NCI-H526 (cell line): Measurements from ENCODE around the gene ZBTB1.
A peak's percentile ranks its signal among the peaks of the same experiment; 100 is the strongest.
"Not testable (repeated sequence)": the region's sequence is repeated elsewhere in the genome, so short reads cannot be mapped to it uniquely, and the experiment has no call there.

ENCODE experiments used
- DNase-seq, 2 experiments: peaks; one replicate each; lab custom pipeline; 2025; lab: John Stamatoyannopoulos, UW

ZBTB1 gene

DNA sequence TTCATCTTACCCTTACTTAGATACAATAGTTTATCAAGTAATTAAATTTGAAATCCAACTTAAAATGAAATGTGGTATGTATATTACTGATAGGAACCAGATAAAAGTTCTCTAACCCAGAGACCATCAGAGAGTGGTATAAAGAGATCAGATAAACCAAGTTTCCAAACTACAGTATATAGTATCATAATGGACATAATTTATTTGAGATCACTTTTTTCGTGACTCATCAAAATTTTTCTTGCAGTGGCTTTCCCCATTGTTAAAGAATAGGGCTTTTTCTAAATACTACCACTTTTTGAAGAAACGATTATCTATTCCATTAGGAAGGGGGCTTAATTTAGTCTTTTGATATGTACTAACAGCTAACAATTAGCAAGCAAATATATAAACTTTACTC is 20.8 kb downstream of the ZBTB1 start:
- no peak for DNase-seq

- no peak for DNase-seq
Observed at GRCh38 chr14:64531567-64531966, 27.0 kb downstream of the ZBTB1 start.

GRCh38 chr14:64536488-64537245 is 32.1 kb downstream of the ZBTB1 start:
- DNase-seq = no peak

DNA sequence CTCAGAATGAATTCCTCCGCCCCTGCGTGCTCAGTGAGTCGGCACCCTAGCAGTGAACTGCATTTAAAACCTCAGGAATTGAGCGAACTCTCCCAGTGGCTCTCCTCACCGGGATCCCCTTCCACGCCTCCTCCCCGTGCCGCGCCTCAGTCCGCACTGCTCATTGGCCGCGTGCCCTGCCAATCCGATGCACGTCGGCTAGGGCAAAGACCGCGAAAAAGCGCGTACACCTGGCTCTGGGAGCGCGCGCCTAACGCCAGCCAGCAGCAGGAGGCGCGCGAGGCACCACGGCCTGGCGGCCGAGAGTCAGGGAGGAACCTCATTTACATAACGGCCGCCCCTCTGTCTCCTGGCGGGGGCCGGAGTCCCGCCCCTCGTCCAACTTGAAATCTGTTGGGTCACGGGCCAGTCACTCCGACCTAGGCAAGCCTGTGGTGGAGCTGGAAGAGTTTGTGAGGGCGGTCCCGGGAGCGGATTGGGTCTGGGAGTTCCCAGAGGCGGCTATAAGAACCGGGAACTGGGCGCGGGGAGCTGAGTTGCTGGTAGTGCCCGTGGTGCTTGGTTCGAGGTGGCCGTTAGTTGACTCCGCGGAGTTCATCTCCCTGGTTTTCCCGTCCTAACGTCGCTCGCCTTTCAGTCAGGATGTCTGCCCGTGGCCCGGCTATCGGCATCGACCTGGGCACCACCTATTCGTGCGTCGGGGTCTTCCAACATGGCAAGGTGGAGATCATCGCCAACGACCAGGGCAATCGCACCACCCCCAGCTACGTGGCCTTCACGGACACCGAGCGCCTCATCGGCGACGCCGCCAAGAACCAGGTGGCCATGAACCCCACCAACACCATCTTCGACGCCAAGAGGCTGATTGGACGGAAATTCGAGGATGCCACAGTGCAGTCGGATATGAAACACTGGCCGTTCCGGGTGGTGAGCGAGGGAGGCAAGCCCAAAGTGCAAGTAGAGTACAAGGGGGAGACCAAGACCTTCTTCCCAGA is 35.9 kb downstream of the ZBTB1 start, which contains the start of gene HSPA2:
Gene HSPA2, plus strand, starts transcription at position 534 of the 995 bp plus-strand sequence. Its CDS starts 109 bp downstream, at position 643.
- peak; percentile 90 to 97 for DNase-seq

GRCh38 chr14:64541261-64541971 is 36.8 kb downstream of the ZBTB1 start:
- peak in 1 of 2 experiments; percentile 2 for DNase-seq

DNA sequence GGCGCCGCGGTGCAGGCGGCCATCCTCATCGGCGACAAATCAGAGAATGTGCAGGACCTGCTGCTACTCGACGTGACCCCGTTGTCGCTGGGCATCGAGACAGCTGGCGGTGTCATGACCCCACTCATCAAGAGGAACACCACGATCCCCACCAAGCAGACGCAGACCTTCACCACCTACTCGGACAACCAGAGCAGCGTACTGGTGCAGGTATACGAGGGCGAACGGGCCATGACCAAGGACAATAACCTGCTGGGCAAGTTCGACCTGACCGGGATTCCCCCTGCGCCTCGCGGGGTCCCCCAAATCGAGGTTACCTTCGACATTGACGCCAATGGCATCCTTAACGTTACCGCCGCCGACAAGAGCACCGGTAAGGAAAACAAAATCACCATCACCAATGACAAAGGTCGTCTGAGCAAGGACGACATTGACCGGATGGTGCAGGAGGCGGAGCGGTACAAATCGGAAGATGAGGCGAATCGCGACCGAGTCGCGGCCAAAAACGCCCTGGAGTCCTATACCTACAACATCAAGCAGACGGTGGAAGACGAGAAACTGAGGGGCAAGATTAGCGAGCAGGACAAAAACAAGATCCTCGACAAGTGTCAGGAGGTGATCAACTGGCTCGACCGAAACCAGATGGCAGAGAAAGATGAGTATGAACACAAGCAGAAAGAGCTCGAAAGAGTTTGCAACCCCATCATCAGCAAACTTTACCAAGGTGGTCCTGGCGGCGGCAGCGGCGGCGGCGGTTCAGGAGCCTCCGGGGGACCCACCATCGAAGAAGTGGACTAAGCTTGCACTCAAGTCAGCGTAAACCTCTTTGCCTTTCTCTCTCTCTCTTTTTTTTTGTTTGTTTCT is 37.6 kb downstream of the ZBTB1 start:
- no peak for DNase-seq

DNA sequence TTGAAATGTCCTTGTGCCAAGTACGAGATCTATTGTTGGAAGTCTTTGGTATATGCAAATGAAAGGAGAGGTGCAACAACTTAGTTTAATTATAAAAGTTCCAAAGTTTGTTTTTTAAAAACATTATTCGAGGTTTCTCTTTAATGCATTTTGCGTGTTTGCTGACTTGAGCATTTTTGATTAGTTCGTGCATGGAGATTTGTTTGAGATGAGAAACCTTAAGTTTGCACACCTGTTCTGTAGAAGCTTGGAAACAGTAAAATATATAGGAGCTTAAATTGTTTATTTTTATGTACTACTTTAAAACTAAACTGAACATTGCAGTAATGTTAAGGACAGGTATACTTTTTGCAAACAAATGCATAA is 38.2 kb downstream of the ZBTB1 start:
- no peak for DNase-seq

- peak in 1 of 2 experiments; percentile 1 for DNase-seq
Observed at GRCh38 chr14:64544607-64545312, 40.2 kb downstream of the ZBTB1 start.

GRCh38 chr14:64549016-64549415 is 44.4 kb downstream of the ZBTB1 start:
- DNase-seq = peak in 1 of 2 experiments; percentile 5

DNA sequence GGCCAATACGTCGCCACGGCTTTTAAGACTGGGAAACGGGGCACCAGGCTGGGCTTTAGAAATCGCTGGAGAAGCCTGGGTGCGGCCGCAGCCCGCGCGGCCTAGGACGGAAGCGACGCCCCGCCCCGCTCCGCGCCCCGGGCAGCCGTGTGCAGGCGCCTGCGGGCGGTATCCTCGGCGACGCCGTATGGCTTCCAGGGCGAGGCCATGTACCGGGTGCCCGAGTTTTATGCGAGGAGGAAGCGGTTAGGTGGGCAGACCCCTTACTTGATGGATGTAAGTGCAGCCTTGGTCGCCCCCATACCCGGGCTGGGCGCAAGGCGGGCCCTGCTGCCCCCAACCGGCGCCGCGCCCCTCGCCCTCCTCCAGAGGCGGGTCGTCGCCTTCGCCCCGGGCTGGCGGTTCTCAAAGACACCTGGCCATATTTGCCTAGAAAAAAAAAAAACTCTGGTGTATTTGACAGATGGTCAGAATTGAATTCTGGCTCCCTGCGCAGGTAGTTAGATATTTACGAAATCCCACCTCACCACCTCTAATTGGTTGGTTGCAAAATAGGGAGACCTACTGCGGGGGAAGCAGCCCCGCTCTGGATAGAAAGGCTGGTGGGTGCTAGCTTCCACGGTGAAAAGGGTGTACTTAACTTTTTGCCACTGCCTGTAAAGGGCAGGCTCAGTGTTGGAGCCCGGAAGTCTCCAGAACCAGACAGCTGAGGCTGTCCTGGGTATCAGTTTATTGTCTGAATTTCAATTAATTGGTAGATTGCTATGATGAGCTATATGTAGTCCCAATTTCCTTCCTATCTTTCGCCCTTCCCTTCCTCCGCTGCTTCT is 45.4 kb downstream of the ZBTB1 start, which contains the start of gene PPP1R36:
Gene PPP1R36, plus strand, starts transcription at position 171 of the 830 bp plus-strand sequence. Its CDS starts 37 bp downstream, at position 208.
- DNase-seq = peak; percentile 56 to 87

DNA sequence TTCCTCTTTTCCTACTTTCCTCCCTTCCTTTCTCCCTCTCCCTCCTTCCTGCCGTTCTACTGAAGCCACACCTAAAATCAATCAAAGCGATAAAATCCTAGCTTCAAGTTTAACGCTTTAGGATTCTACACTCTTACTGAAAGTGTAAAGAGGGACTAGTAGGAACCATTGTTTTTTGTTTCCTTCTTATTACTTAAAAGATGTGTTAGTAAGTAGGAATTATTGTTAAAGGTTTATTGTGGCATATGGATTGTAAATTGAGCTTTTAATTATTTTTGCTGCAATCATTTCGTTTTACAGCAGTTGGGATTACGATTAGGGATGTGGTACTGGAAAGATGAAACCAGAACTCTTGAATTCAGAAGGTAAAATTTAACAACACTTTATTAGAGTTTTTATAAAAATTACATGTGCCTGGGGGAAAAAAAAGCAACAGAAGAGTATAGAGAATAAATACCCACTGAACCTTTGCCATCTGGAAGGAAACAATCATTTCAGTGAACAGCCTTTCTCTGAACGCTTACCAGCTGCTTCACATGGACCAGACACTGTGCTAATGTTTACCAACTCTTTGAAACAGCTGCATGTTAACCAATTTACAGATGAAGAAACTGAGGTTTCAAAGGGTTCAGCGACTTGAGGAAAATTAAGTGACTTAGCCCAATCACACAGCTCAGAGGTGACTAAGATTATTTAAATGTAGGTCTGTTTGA is 46.2 kb downstream of the ZBTB1 start:
- DNase-seq = no peak

DNA sequence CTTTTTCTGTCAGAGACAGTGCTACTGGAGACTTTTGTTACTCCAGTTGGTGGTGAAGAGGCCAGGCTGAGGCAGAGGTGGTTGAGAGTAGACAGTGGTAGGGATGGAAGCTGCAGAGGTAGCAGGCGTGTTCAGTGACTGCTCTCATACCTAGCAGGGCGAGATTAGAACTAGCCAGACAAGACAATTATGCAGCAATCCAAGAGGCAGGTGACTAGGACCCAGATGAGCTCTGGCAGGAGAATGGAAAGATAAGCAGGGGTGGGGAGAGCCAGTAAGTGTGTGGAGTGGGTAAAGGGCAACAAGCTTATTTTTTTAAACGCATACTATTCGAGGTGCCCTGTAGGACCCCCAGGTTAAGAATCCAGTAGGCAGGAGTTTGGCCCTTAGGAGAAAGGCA is 50.0 kb downstream of the ZBTB1 start:
- DNase-seq = no peak

- no peak for DNase-seq
Observed at GRCh38 chr14:64556526-64556925, 52.0 kb downstream of the ZBTB1 start.

GRCh38 chr14:64558216-64558615 is 53.6 kb downstream of the ZBTB1 start:
- not testable (repeated sequence) for DNase-seq

GRCh38 chr14:64561631-64562030 is 57.1 kb downstream of the ZBTB1 start:
- no peak for DNase-seq

DNA sequence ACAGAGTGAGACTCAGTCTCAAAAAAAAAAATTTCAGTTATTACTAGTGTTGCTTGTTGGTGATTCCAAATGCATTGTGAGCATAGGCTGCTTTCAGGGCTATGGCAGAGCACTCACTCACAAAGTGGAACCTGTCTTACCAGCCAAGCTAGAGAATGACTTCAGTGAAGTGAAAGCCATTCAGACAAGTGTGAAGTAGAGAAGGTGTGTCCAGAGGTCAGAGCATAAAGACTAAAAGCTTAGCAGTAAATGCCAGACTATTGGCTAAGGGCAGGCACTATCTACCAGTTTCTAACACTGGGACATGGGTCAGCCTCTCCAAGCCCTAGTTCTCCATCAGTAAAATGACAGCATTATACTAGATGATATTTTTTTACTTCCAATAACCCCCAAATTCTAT is 57.9 kb downstream of the ZBTB1 start:
- DNase-seq = no peak

GRCh38 chr14:64563696-64564095 is 59.1 kb downstream of the ZBTB1 start:
- no peak for DNase-seq

GRCh38 chr14:64566651-64567122 is 62.1 kb downstream of the ZBTB1 start:
- DNase-seq = no peak
